Measurements from ENCODE around the gene ETS2. TPM values are rescaled to one million over a fixed set of nuclear protein-coding genes. Genes with fewer than 3 reads are reported as not detected.

ETS2 gene
- total RNA-seq, 1 donor from 2014 or later, result 15.4 TPM

DNA sequence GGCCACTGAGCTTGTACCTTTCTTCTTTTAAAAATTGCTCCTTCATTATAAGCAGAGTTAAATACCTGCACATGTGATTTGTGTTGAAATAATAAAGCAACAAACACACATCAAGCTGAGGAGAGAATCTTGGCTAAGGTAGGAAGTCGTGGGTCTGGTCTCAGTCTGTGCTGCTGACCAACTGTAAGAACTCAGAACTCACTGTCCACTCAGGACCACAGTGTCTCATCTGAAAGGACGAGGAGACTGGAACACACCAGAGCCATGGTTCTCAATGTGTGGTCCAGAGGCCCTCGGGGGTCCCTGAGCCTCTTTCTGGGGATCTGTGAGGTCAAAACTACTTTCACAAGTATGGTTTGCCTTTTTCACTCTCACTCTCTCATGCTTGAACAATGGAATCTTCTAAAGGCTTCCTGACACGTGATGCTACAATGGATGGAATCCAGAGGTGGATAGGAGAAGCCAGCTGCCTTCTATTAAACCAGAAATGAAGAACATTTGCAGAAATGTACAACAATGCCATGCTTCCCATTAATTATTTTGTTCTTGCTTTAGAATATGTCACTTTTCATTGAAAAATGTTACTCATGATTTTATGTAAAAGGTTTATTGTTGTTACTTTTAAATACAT is 17.3 kb upstream of the ETS2 start:
- Mint-ChIP-seq H3K36me3 (ENCODE audit: low read depth) (no peaks in the 10 kb centered on the region), H3K27me3 (ENCODE audit: low read depth) (peaks cover 4% of the 10 kb centered on the region), H3K4me1 (peaks cover 7% of the 10 kb centered on the region), H3K27ac (ENCODE audit: unreplicated experiment) (no peak overlapping the region), H3K4me3 (no peak overlapping the region), H3K9me3 (no peaks in the 10 kb centered on the region)
- TF ChIP-seq, protein P1, sequence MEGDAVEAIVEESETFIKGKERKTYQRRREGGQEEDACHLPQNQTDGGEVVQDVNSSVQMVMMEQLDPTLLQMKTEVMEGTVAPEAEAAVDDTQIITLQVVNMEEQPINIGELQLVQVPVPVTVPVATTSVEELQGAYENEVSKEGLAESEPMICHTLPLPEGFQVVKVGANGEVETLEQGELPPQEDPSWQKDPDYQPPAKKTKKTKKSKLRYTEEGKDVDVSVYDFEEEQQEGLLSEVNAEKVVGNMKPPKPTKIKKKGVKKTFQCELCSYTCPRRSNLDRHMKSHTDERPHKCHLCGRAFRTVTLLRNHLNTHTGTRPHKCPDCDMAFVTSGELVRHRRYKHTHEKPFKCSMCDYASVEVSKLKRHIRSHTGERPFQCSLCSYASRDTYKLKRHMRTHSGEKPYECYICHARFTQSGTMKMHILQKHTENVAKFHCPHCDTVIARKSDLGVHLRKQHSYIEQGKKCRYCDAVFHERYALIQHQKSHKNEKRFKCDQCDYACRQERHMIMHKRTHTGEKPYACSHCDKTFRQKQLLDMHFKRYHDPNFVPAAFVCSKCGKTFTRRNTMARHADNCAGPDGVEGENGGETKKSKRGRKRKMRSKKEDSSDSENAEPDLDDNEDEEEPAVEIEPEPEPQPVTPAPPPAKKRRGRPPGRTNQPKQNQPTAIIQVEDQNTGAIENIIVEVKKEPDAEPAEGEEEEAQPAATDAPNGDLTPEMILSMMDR (conservative IDR thresholded peaks at IDR 0.05), result no peak
- no peak for DNase-seq (ENCODE audit: low read depth, low spot score)

- H3K27me3 Mint-ChIP-seq (ENCODE audit: low read depth), result peaks cover 4% of the 10 kb centered on the region
- H3K4me3 Mint-ChIP-seq, result no peak overlapping the region
- TF ChIP-seq, protein P1 (conservative IDR thresholded peaks at IDR 0.05), result no peak
- DNase-seq (ENCODE audit: low read depth, low spot score), result no peak
- H3K9me3 Mint-ChIP-seq, result no peaks in the 10 kb centered on the region
- H3K27ac Mint-ChIP-seq (ENCODE audit: unreplicated experiment), result no peak overlapping the region
- peaks cover 7% of the 10 kb centered on the region for H3K4me1 Mint-ChIP-seq
- no peaks in the 10 kb centered on the region for H3K36me3 Mint-ChIP-seq (ENCODE audit: low read depth)
These were observed 16.5 kb upstream of the ETS2 start for GRCh38 chr21:38789275-38789674.

DNA sequence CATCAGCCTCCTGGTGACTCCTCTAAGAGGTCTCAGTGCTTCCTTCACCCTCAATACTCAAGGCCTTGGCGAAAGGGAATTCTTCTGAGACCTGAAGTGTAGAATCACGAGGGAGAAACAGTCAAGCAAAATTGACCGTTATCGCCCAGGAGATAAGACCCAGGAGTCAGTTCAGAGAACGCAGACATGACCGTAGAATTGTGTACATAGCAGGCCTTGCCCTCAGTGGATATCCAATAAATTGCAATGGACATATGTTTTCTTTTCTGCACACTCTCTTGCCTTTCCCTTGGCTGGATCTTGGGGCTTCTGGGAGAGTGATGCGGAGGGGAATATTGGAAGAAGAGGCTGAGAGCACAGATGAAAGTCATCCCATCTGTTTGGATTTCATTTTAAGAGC is 15.7 kb upstream of the ETS2 start:
- H3K4me3 Mint-ChIP-seq, result no peak overlapping the region
- no peaks in the 10 kb centered on the region for H3K9me3 Mint-ChIP-seq
- H3K36me3 Mint-ChIP-seq (ENCODE audit: low read depth), result no peaks in the 10 kb centered on the region
- peaks cover 7% of the 10 kb centered on the region for H3K4me1 Mint-ChIP-seq
- DNase-seq (ENCODE audit: low read depth, low spot score), result no peak
- TF ChIP-seq, protein P1 (conservative IDR thresholded peaks at IDR 0.05), result no peak
- no peak overlapping the region for H3K27ac Mint-ChIP-seq (ENCODE audit: unreplicated experiment)
- peaks cover 4% of the 10 kb centered on the region for H3K27me3 Mint-ChIP-seq (ENCODE audit: low read depth)

GRCh38 chr21:38790961-38791360 is 14.8 kb upstream of the ETS2 start:
- Mint-ChIP-seq H3K9me3 (no peaks in the 10 kb centered on the region), H3K36me3 (ENCODE audit: low read depth) (no peaks in the 10 kb centered on the region), H3K4me3 (no peak overlapping the region), H3K4me1 (peaks cover 7% of the 10 kb centered on the region), H3K27me3 (ENCODE audit: low read depth) (peaks cover 4% of the 10 kb centered on the region), H3K27ac (ENCODE audit: unreplicated experiment) (no peak overlapping the region)
- DNase-seq (ENCODE audit: low read depth, low spot score), result no peak
- TF ChIP-seq, protein P1 (conservative IDR thresholded peaks at IDR 0.05), result no peak

GRCh38 chr21:38792676-38793459 is 12.9 kb upstream of the ETS2 start:
- H3K36me3 Mint-ChIP-seq (ENCODE audit: low read depth), result no peaks in the 10 kb centered on the region
- no peak overlapping the region for H3K27ac Mint-ChIP-seq (ENCODE audit: unreplicated experiment)
- no peaks in the 10 kb centered on the region for H3K27me3 Mint-ChIP-seq (ENCODE audit: low read depth)
- H3K4me1 Mint-ChIP-seq, result peaks cover 11% of the 10 kb centered on the region
- TF ChIP-seq, protein P1 (conservative IDR thresholded peaks at IDR 0.05), result no peak
- DNase-seq (ENCODE audit: low read depth, low spot score), result no peak
- H3K4me3 Mint-ChIP-seq, result no peak overlapping the region
- H3K9me3 Mint-ChIP-seq, result no peaks in the 10 kb centered on the region

Data from neural crest cell (in vitro differentiated cells).